Measurements from ENCODE around the gene USP13. TPM values are rescaled to one million over a fixed set of nuclear protein-coding genes. Genes with fewer than 3 reads are reported as not detected.

The USP13 gene
- total and polyA plus RNA-seq, 2 of the 13 experiments (the other 11 are each of a cell fraction or from before 2014, with no cell fraction given): 15.9 to 36.7 TPM

GRCh38 chr3:179677884-179678283, 25.0 kb downstream of the USP13 start (continued):
- TF ChIP-seq BORCS8-MEF2B (CRISPR knock-in tag; IDR thresholded peaks at IDR 0.05) (no peak), ZNF709 (CRISPR knock-in tag; IDR thresholded peaks at IDR 0.05) (no peak), PRDM4 (CRISPR knock-in tag; IDR thresholded peaks at IDR 0.05; ENCODE audit: borderline replicate concordance) (no peak)

GRCh38 chr3:179681492-179682263, 28.8 kb downstream of the USP13 start:
- H3K4me1 ChIP-seq (ENCODE audit: insufficient read depth, low read length): peaks cover 15% of the 10 kb centered on the region
- no peak overlapping the region for H2AFZ ChIP-seq (ENCODE audit: low read length)
- no TSS peak for BruUV-seq (replicated peaks)
- CTCF ChIA-PET (ENCODE audit: low intra/inter-chr PET ratio, low total read pairs): no interaction called here
- POLR2A ChIA-PET: no interaction called here
- no peak overlapping the region for H3K9ac ChIP-seq (ENCODE audit: insufficient read depth, low read depth, low read length)
- in situ Hi-C loops (cut with HindIII; ENCODE audit: extremely low pct_ligation_motif_present, low pct_unique_long_range_greater_than_20kb) (no loop called here), intact Hi-C loops (cut with micrococcal nuclease; ENCODE audit: unreplicated experiment) (no loop called here)
- no peak for ATAC-seq
- TF ChIP-seq KAT2B (IDR thresholded peaks at IDR 0.05; ENCODE audit: borderline replicate concordance, low read depth, low read length): no peak
- H3K4me2 ChIP-seq (ENCODE audit: low read depth, low read length): no peak overlapping the region
- no peak for FAIRE-seq
- no peak overlapping the region for H3K4me3 ChIP-seq (replicated peaks in 1 of 3; ENCODE audit: insufficient read depth in 1 of 3, low read depth in 2 of 3, low read length in 3 of 3)
- no peak for DNase-seq (ENCODE audit: low spot score)
- no peak overlapping the region for H3K27ac ChIP-seq (ENCODE audit: extremely low read length, insufficient read depth, low read length)
- H3K79me2 ChIP-seq (ENCODE audit: insufficient read depth, low read length): peaks cover 49% of the 10 kb centered on the region
- peaks cover 4 to 20% of the 10 kb centered on the region in 2 experiments; a peak in 4 of 5 replicates for H3K36me3 ChIP-seq (replicated peaks in 1 of 2; ENCODE audit: control insufficient read depth in 1 of 2, insufficient read depth in 2 of 2, low read length in 2 of 2)
- 0 out of 2 replicates have a peak, but pooled peaks cover 2% of the 10 kb centered on the region for H4K20me1 ChIP-seq (ENCODE audit: insufficient read depth, low read length)
- WGBS (ENCODE audit: low lambda C conversion rate): 91% methylated on average over 21 of the region's 21 CpGs
- H3K27me3 ChIP-seq (ENCODE audit: control insufficient read depth in 1 of 2, insufficient read depth in 2 of 2, low read length in 2 of 2): no peaks in the 10 kb centered on the region
- H3K9me3 ChIP-seq (ENCODE audit: low read length): no peaks in the 10 kb centered on the region

Data from HepG2 (cell line).